ENCODE data around the gene UBL4A. TPM values are rescaled to one million over a fixed set of nuclear protein-coding genes. Genes with fewer than 3 reads are reported as not detected.

UBL4A gene
- total RNA-seq, 4 donors from 2014 or later, result 26.7 to 32.6 (median 30.1) TPM

DNA sequence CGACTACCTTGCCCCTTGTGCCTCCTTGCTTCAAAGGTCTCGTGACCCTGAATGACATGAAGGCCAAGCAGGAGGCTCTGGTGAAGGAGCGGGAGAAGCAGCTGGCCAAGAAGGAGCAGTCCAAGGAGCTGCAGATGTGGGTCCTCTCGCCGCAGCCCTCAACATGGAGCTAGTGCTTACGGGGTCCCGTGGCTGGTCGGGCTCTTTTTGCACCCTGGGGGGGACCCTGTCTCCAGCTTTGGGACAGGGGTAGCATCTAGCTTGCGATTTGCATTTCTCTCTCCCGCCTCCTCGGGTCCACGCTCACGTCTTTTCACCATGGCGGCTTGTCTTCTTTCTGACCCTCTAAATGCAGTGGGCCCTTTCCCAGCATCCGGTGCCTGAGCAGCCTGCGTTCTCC is 40.6 kb downstream of the UBL4A start:
- no peak for TF ChIP-seq CTCF (IDR thresholded peaks at IDR 0.05; ENCODE audit: low read depth)

GRCh38 chrX:154444755-154445246 is 41.6 kb downstream of the UBL4A start:
- no peak for TF ChIP-seq CTCF (IDR thresholded peaks at IDR 0.05; ENCODE audit: low read depth)

DNA sequence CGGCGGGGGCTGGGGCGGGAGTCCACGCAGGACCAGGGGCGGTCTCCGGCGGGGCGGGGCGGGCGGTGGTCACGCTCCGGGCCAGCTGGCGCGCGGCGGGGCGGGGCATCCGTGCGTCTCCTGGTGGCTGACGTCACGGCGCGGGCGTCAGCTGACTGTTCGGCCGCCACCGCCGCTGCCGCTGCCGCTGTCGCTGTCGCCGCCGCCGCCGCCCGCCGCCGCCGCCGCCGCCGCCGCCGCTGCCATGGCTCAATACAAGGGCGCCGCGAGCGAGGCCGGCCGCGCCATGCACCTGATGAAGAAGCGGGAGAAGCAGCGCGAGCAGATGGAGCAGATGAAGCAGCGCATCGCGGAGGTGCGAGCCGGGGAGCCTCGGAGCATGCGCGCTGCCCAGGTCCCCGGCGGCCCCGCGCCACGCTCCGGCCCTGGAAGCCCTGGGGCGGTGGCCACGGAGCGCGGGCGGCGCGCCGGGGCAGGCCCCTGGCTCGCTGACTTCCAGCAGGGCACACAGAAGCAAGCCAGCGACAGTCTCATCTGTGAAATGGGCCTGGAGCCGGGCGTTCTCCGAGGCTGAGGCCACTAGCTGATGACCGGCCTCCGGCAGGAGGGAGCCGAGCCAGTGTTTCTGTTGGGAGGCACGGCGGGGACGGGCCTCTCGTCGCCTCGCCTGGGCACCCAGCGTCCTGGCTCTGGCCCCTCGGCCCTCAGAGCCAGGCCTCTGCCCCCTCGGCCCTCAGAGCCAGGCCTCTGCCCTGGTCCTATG is 42.2 kb downstream of the UBL4A start, which contains the start of gene FAM50A:
Gene FAM50A, plus strand, starts transcription at position 150 of the 763 bp plus-strand sequence. Its CDS starts 95 bp downstream, at position 245.
- no peak for TF ChIP-seq CTCF (IDR thresholded peaks at IDR 0.05; ENCODE audit: low read depth)

GRCh38 chrX:154443479-154443910 is 42.9 kb downstream of the UBL4A start:
- TF ChIP-seq CTCF (IDR thresholded peaks at IDR 0.05; ENCODE audit: low read depth), result no peak

DNA sequence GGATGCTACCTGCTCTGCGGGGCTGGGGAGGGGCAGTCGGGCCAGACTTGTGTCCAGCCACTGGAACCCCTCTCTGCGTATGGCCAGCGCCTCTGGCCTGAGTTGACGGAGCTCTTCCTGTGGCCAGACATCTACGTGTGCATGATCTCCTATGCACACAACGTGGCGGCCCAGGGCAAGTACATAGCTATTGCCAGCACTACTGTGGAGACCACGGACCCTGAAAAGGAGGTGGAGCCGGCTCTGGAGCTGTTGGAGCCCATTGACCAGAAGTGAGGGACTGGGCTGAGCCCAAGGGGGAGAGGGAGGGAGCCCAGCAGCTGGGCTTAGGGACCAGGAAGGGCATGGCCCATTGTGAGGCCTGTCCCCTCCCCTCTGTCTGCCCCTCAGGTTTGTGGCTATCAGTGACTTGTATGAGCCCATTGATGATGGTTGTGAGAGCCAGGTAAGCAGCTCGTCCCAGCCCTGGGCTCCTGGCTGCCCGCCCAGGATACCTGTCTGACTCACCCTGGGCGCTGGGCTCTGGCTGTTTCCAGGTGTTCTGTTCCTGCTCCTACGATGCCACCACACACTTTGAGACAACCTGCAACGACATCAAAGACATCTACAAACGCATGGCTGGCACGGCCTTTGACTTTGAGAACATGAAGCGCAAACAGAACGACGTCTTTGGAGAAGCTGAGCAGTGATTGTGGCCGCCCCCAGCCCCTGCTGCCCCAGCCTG is 44.3 kb downstream of the UBL4A start:
- TF ChIP-seq CTCF (IDR thresholded peaks at IDR 0.05; ENCODE audit: low read depth), result no peak

DNA sequence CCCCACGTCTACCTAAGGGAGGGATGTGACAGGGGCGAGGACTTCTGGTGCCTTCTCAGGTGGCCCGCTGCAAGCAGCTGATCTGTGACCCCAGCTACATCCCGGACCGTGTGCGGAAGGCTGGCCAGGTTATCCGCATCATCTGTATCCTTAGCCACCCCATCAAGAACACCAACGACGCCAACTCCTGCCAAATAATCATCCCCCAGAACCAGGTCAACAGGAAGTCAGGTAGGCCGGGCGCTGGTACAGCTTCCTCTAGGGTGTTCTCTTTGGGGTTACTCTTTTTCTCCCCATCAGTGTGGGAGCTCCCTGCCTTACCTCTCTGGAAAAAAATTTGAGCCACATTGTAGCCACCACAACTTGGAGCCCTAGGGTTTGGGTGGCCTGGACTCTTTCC is 44.9 kb downstream of the UBL4A start:
- TF ChIP-seq CTCF (IDR thresholded peaks at IDR 0.05; ENCODE audit: low read depth), result no peak
